Lower leg skin (tissue), 3 donors: ENCODE data around the gene PCDHGA4.

ENCODE experiments used
- POLR2A ChIP-seq, 2 donors: fragments of 450-650 bp; IDR thresholded peaks; one replicate each; pipeline ENCODE4 v1.6.1; 2016 to 2017; ENCODE audit warnings: antibody characterized with exemption in 2 of 2, mild to moderate bottlenecking in 1 of 2, moderate library complexity in 1 of 2
- TF ChIP-seq, protein P1 (sequence below), 3 donors: fragments of 450-650 bp; IDR thresholded peaks; one replicate each; pipeline ENCODE4 v1.5.1; 2016; ENCODE audit warnings: antibody characterized with exemption in 3 of 3, mild to moderate bottlenecking in 3 of 3, moderate library complexity in 2 of 3

DNA sequence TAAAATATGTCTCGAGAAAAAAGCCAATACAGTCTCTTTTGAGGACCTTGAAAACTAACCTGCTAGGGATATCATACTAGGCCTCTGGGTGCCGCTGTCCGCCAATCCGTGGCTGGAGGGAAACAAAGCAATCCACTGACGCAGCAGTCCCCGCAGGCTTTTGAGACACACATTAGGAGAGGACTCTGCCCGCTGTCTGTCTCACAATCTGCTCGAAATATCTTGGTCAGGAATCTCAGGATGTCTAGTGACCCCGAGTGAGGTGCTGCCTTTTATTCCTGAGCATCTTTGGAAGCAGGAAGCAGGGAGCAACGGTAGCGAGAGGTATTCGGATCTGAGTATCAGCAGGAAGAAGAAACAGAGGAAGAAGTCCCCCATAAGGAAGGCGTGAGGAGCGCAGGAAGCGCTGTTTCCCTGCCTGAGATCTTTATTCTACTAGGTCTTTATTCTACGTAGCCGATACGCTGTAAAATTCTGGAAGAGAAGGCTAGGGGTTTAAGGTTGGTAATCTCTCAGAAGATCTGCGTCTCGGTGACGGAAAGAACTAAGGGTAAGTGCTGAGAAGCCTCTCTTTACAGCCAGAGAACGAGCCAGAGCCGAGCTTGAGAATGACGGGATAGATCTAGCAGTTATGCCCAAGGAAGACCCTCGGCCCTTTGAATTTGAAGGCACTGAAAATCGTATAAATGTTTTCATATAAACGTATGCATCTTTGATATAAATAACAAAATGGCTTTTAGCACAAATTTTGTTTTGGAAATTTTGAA, 28.6 kb upstream of the PCDHGA4 start:
- TF ChIP-seq, protein P1, sequence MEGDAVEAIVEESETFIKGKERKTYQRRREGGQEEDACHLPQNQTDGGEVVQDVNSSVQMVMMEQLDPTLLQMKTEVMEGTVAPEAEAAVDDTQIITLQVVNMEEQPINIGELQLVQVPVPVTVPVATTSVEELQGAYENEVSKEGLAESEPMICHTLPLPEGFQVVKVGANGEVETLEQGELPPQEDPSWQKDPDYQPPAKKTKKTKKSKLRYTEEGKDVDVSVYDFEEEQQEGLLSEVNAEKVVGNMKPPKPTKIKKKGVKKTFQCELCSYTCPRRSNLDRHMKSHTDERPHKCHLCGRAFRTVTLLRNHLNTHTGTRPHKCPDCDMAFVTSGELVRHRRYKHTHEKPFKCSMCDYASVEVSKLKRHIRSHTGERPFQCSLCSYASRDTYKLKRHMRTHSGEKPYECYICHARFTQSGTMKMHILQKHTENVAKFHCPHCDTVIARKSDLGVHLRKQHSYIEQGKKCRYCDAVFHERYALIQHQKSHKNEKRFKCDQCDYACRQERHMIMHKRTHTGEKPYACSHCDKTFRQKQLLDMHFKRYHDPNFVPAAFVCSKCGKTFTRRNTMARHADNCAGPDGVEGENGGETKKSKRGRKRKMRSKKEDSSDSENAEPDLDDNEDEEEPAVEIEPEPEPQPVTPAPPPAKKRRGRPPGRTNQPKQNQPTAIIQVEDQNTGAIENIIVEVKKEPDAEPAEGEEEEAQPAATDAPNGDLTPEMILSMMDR (IDR thresholded peaks at IDR 0.05): no peak
- no peak for TF ChIP-seq POLR2A (IDR thresholded peaks at IDR 0.05)
